ENCODE results near the gene IGF2BP2. TPM values are rescaled to one million over a fixed set of nuclear protein-coding genes. Genes with fewer than 3 reads are reported as not detected.

Gene IGF2BP2
- total and polyA plus RNA-seq, 8 donors, result 3.2 to 17.0 (median 6.6) TPM

DNA sequence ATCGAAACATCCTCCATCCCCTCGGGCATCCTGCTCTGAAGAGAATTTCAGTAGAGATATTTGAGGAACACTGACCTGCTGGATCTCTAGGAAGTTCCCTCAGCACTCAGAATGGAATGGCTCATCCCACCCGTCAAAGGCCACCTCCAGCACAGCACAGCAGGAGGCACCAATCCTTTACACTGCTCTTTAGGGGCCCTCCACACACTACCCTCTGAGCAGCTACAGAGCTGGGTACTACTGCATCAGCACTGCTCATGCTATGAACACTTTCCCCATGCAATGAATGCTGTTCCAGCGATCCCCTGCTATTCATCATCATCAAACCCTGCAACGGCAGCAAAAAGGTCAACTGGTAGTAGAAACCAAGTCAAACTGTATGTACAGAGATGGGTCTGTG lies 40.5 kb downstream of the IGF2BP2 start:
- Histone ChIP-seq H3K27ac (no peak overlapping the region), H3K4me1 (no peaks in the 10 kb centered on the region), H3K4me3 (no peak overlapping the region), H3K36me3 (no peaks in the 10 kb centered on the region), H3K9me3 (no peaks in the 10 kb centered on the region), H3K27me3 (no peaks in the 10 kb centered on the region)
- intact Hi-C loops (cut with DNase I), result no loop called here
- FAIRE-seq, result no peak
- DNase-seq, result no peak
- no peak for ATAC-seq
- WGBS, 2 donors, result 83 to 87% methylated on average over 5 of the region's 5 CpGs
- TF ChIP-seq, protein P1, sequence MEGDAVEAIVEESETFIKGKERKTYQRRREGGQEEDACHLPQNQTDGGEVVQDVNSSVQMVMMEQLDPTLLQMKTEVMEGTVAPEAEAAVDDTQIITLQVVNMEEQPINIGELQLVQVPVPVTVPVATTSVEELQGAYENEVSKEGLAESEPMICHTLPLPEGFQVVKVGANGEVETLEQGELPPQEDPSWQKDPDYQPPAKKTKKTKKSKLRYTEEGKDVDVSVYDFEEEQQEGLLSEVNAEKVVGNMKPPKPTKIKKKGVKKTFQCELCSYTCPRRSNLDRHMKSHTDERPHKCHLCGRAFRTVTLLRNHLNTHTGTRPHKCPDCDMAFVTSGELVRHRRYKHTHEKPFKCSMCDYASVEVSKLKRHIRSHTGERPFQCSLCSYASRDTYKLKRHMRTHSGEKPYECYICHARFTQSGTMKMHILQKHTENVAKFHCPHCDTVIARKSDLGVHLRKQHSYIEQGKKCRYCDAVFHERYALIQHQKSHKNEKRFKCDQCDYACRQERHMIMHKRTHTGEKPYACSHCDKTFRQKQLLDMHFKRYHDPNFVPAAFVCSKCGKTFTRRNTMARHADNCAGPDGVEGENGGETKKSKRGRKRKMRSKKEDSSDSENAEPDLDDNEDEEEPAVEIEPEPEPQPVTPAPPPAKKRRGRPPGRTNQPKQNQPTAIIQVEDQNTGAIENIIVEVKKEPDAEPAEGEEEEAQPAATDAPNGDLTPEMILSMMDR (IDR thresholded peaks at IDR 0.05), result no peak

DNA sequence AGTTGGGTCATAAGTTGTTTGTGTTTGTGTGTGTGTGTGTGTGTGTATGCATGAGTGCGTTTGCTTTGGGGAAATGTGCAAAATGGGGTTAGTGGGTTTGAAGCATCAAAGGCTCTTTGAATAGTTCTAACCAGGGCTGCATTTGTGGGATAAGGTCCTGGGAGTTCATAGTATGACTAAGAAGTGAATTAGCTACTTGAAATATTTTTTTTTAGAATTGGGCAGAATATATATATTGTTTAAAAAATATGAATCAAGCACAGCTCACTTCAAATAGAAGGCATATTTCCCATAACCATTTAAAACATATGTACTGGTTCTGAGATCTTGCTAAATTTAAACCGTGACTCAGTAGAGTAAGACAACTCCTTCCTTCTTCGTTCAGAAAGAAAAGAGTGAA lies 43.1 kb downstream of the IGF2BP2 start:
- no peak overlapping the region for H3K4me3 ChIP-seq
- H3K27ac ChIP-seq, result no peak overlapping the region
- FAIRE-seq (no peak), ATAC-seq (no peak), DNase-seq (no peak)
- no peaks in the 10 kb centered on the region for H3K4me1 ChIP-seq
- 77 to 84% methylated on average over 3 of the region's 3 CpGs for WGBS, 2 donors
- no peaks in the 10 kb centered on the region for H3K9me3 ChIP-seq
- TF ChIP-seq, protein P1 (IDR thresholded peaks at IDR 0.05), result no peak
- H3K27me3 ChIP-seq, result no peaks in the 10 kb centered on the region
- intact Hi-C loops (cut with DNase I), result no loop called here
- H3K36me3 ChIP-seq, result no peaks in the 10 kb centered on the region

DNA sequence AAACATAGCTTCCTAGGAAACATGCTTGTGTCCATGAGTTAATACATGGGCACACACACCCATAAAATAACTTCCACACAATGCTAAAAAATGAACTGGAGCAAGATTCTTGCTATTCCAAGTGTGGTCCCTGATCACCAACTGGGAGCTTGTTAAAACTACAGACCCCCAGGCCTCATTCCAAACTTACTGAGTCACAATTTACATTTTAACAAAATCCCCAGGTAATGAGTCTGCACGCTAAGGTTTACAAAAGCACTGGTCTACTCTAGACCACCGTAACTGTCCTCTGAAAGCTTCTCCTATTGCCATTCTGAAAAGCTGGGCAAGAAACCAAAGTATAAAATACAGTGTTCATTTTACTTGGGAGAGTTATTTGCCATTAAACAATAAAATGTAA lies 45.4 kb downstream of the IGF2BP2 start:
- DNase-seq, result no peak
- no peaks in the 10 kb centered on the region for H3K4me1 ChIP-seq
- no peak for FAIRE-seq
- TF ChIP-seq, protein P1 (IDR thresholded peaks at IDR 0.05), result no peak
- intact Hi-C loops (cut with DNase I), result loop anchor here in 1 of 3 donors (10.0 kb wide), 1 partner anchor 115 kb away; no protein-coding TSS in a partner anchor
- no peaks in the 10 kb centered on the region for H3K36me3 ChIP-seq
- 96 to 99% methylated on average over 2 of the region's 2 CpGs for WGBS, 2 donors
- no peaks in the 10 kb centered on the region for H3K9me3 ChIP-seq
- no peak for ATAC-seq
- H3K27me3 ChIP-seq, result no peaks in the 10 kb centered on the region
- no peak overlapping the region for H3K27ac ChIP-seq
- H3K4me3 ChIP-seq, result no peak overlapping the region

DNA sequence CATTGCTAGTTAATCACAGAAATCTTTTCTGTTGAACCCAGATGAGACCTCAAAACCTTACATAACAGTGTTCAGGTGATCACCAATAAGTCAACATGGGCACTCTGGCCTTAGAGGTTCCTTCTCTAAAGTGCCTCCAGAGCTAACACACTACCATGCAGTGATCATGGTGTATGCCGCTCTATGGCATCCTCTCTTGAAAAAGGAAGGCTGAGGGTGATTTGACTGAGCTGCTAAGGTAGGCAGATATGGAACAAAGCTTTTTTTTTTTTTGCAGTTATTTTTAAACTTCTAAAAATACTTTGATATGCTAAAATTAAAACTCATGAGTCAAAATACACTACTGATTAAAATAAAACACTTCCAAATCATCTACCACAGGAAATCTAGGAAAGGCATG lies 46.0 kb downstream of the IGF2BP2 start:
- DNase-seq (no peak), ATAC-seq (no peak), FAIRE-seq (no peak)
- H3K9me3 ChIP-seq, result no peaks in the 10 kb centered on the region
- 97 to 100% methylated on average over 1 of the region's 1 CpG for WGBS, 2 donors
- H3K4me3 ChIP-seq, result no peak overlapping the region
- TF ChIP-seq, protein P1 (IDR thresholded peaks at IDR 0.05), result no peak
- H3K27me3 ChIP-seq, result no peaks in the 10 kb centered on the region
- intact Hi-C loops (cut with DNase I), result loop anchor here in 1 of 3 donors (10.0 kb wide), 1 partner anchor 114 kb away; no protein-coding TSS in a partner anchor
- no peak overlapping the region for H3K27ac ChIP-seq
- H3K4me1 ChIP-seq, result peaks cover 0 to 2% (median 0%) of the 10 kb centered on the region in 3 donors
- no peaks in the 10 kb centered on the region for H3K36me3 ChIP-seq

DNA sequence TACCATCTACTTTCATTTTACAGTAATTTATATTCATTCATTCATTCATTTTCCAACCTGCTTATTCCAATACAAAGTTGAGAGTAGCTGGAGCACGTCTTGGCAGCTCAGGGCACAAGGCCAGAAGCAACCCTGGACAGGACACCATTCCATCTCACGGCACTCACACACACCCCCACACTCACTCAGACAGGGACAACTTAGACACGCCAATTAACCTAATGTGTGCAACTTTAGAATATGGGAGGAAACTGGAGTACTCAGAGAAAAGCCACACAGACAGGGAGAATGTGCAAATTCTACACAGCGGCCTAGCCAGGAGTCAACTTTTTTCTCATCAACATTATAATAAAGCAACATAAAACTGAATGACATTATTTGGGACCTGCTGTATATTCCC lies 46.7 kb downstream of the IGF2BP2 start:
- Histone ChIP-seq H3K4me3 (no peak overlapping the region), H3K36me3 (no peaks in the 10 kb centered on the region), H3K4me1 (peaks cover 0 to 5% (median 0%) of the 10 kb centered on the region in 3 donors), H3K9me3 (no peaks in the 10 kb centered on the region), H3K27me3 (no peaks in the 10 kb centered on the region), H3K27ac (no peak overlapping the region)
- ATAC-seq (no peak), DNase-seq (no peak), FAIRE-seq (no peak)
- WGBS, 2 donors, result 83 to 89% methylated on average over 4 of the region's 4 CpGs
- TF ChIP-seq, protein P1 (IDR thresholded peaks at IDR 0.05), result no peak
- intact Hi-C loops (cut with DNase I), result loop anchor here in 1 of 3 donors (10.0 kb wide), 1 partner anchor 113 kb away; no protein-coding TSS in a partner anchor
